ENCODE results near the gene TPCN1.

DNA sequence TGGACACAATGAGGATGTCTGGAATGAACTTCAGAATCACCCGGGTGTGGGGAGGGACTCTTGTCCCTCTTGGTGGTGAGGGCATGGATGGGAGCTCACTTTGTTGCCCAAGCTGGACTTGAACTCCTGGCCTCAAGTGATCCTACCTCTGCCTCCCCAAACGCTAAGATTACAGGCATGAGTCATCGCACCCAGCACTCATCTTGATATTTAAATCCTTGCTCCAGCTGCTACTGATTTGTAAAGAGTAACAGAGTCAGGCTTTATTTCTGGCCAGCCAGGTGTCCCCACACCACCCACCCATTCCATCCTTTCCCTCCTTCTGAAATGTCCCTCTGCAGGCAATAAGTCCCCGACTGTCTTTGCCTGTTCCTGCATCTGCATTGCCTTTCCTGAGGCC, 40.9 kb upstream of the TPCN1 start:
- TF ChIP-seq, protein P1, sequence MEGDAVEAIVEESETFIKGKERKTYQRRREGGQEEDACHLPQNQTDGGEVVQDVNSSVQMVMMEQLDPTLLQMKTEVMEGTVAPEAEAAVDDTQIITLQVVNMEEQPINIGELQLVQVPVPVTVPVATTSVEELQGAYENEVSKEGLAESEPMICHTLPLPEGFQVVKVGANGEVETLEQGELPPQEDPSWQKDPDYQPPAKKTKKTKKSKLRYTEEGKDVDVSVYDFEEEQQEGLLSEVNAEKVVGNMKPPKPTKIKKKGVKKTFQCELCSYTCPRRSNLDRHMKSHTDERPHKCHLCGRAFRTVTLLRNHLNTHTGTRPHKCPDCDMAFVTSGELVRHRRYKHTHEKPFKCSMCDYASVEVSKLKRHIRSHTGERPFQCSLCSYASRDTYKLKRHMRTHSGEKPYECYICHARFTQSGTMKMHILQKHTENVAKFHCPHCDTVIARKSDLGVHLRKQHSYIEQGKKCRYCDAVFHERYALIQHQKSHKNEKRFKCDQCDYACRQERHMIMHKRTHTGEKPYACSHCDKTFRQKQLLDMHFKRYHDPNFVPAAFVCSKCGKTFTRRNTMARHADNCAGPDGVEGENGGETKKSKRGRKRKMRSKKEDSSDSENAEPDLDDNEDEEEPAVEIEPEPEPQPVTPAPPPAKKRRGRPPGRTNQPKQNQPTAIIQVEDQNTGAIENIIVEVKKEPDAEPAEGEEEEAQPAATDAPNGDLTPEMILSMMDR (IDR thresholded peaks at IDR 0.05), result no peak
- no peak for TF ChIP-seq POLR2A (IDR thresholded peaks at IDR 0.05)
- TF ChIP-seq POLR2AphosphoS5 (IDR thresholded peaks at IDR 0.05), result no peak

All from breast epithelium (tissue), 3 donors.